ENCODE measurements around the gene KCP.

- TF ChIP-seq, protein P1, sequence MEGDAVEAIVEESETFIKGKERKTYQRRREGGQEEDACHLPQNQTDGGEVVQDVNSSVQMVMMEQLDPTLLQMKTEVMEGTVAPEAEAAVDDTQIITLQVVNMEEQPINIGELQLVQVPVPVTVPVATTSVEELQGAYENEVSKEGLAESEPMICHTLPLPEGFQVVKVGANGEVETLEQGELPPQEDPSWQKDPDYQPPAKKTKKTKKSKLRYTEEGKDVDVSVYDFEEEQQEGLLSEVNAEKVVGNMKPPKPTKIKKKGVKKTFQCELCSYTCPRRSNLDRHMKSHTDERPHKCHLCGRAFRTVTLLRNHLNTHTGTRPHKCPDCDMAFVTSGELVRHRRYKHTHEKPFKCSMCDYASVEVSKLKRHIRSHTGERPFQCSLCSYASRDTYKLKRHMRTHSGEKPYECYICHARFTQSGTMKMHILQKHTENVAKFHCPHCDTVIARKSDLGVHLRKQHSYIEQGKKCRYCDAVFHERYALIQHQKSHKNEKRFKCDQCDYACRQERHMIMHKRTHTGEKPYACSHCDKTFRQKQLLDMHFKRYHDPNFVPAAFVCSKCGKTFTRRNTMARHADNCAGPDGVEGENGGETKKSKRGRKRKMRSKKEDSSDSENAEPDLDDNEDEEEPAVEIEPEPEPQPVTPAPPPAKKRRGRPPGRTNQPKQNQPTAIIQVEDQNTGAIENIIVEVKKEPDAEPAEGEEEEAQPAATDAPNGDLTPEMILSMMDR (IDR thresholded peaks at IDR 0.05; ENCODE audit: low read length): no peak
- TF ChIP-seq EZH2 (optimal IDR thresholded peaks at IDR 0.05; ENCODE audit: low read depth, low read length): no peak
These were observed 79.1 kb downstream of the KCP start for GRCh38 chr7:128831178-128831993.

All from MM.1S (cell line).